ENCODE measurements around the gene CEBPG. TPM values are rescaled to one million over a fixed set of nuclear protein-coding genes. Genes with fewer than 3 reads are reported as not detected.

The CEBPG gene
- total RNA-seq, 1 experiment from 2014 or later, result 91.3 TPM

DNA sequence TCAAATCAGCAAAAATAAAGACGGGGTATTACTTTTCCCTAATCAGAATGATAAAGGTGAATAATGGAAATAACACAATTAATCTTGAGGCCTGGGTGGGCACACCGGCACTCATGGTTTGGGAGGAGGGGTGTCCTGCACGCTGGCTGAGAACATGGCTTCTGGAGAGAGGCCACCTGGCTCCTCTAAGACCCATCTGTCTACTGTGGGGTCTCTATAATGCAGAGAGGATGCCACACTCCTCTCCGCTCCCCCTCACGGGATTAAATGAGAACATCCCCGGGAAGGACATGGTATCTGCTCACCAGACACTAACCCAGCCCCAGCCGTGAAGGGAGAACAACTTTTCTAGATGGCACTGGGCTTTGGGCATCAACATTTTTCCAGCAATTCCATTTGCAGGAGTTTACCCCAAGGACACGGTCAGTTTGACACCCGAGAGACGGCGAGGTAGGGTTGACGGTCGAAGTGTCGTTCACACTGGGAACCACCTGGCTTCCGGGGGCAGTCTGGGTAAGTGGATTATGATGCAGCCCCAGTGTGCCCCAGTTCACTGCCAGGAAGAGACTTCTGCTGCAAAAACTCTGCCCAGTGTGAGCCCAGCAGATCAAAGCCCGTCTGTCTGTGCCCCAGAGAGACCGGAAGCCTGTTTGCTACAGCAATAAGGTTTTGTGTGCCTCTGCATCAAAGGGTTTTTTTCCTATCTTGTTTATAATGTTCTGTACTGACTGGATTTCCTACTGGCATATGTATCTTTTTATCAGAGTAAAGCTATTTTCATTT is 56.6 kb downstream of the CEBPG start:
- Mint-ChIP-seq H3K4me1 (ENCODE audit: insufficient read depth, unreplicated experiment) (peaks cover 5% of the 10 kb centered on the region), H3K36me3 (ENCODE audit: insufficient read depth, unreplicated experiment) (no peaks in the 10 kb centered on the region), H3K4me3 (ENCODE audit: unreplicated experiment) (no peak overlapping the region), H3K27me3 (ENCODE audit: insufficient read depth, unreplicated experiment) (peaks cover 12% of the 10 kb centered on the region), H3K27ac (ENCODE audit: low read depth, unreplicated experiment) (no peak overlapping the region), H3K9me3 (ENCODE audit: unreplicated experiment) (no peaks in the 10 kb centered on the region)
- no peak for DNase-seq (ENCODE audit: unreplicated experiment)
- no TSS peak for BruUV-seq (replicated peaks)
- intact Hi-C loops (cut with micrococcal nuclease), result loop anchor here (1.0 kb wide), 1 partner anchor 341 kb away; no protein-coding TSS in a partner anchor
- TF ChIP-seq, protein P1, sequence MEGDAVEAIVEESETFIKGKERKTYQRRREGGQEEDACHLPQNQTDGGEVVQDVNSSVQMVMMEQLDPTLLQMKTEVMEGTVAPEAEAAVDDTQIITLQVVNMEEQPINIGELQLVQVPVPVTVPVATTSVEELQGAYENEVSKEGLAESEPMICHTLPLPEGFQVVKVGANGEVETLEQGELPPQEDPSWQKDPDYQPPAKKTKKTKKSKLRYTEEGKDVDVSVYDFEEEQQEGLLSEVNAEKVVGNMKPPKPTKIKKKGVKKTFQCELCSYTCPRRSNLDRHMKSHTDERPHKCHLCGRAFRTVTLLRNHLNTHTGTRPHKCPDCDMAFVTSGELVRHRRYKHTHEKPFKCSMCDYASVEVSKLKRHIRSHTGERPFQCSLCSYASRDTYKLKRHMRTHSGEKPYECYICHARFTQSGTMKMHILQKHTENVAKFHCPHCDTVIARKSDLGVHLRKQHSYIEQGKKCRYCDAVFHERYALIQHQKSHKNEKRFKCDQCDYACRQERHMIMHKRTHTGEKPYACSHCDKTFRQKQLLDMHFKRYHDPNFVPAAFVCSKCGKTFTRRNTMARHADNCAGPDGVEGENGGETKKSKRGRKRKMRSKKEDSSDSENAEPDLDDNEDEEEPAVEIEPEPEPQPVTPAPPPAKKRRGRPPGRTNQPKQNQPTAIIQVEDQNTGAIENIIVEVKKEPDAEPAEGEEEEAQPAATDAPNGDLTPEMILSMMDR (IDR thresholded peaks at IDR 0.05; ENCODE audit: unreplicated experiment), result no peak
- POLR2A ChIA-PET, result interaction anchor here (0.6 to 0.8 kb wide), 2 partner anchors 143 to 221 kb away, joined by 3 to 4 read pairs; no protein-coding TSS in a partner anchor
- CTCF ChIA-PET, result interaction anchor here (0.5 to 9.5 kb wide), 53 partner anchors 9 to 1283 kb away, joined by 3 to 227 read pairs (median 4); no protein-coding TSS in a partner anchor

DNA sequence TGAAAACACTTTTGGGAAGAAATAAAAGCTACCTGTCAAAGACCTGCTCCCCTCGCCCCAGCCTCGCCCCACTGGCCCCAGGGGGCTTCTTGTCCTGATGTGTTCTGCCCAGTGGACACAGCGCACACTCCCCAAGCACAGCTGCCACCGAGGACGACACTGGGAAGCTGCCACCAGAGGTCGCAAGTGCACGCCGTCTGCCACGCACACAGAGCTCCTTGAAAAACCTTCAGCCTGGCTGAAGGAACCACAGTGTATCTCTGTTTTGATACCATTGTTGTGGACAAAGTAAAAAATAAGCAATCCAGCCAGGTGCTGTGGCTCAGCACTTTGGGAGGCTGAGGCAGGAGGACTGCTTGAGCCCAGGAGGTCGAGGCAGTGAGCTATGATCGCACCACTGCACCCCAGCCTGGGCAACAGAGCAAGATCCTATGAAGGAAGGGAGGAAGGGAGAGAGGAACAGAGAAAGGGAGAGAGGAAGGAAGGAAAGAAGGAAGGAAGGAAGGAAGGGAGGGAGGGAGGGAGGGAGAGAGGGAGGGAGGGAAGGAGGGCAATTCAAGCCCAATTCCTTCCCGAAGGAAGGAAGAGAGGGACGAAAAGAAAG is 57.3 kb downstream of the CEBPG start:
- CTCF ChIA-PET, result interaction anchor here (0.5 to 9.5 kb wide), 53 partner anchors 10 to 1282 kb away, joined by 3 to 227 read pairs (median 4); no protein-coding TSS in a partner anchor
- H3K27me3 Mint-ChIP-seq (ENCODE audit: insufficient read depth, unreplicated experiment), result peaks cover 12% of the 10 kb centered on the region
- no peak overlapping the region for H3K4me3 Mint-ChIP-seq (ENCODE audit: unreplicated experiment)
- no peaks in the 10 kb centered on the region for H3K36me3 Mint-ChIP-seq (ENCODE audit: insufficient read depth, unreplicated experiment)
- H3K27ac Mint-ChIP-seq (ENCODE audit: low read depth, unreplicated experiment), result no peak overlapping the region
- no peaks in the 10 kb centered on the region for H3K9me3 Mint-ChIP-seq (ENCODE audit: unreplicated experiment)
- intact Hi-C loops (cut with micrococcal nuclease), result loop anchor here (1.0 kb wide), 1 partner anchor 341 kb away; no protein-coding TSS in a partner anchor
- TF ChIP-seq, protein P1 (IDR thresholded peaks at IDR 0.05; ENCODE audit: unreplicated experiment), result peak; percentile 74
- no TSS peak for BruUV-seq (replicated peaks)
- DNase-seq (ENCODE audit: unreplicated experiment), result peak; percentile 72
- peaks cover 5% of the 10 kb centered on the region for H3K4me1 Mint-ChIP-seq (ENCODE audit: insufficient read depth, unreplicated experiment)
- POLR2A ChIA-PET, result interaction anchor here (0.6 to 0.8 kb wide), 2 partner anchors 143 to 221 kb away, joined by 3 to 4 read pairs; no protein-coding TSS in a partner anchor

DNA sequence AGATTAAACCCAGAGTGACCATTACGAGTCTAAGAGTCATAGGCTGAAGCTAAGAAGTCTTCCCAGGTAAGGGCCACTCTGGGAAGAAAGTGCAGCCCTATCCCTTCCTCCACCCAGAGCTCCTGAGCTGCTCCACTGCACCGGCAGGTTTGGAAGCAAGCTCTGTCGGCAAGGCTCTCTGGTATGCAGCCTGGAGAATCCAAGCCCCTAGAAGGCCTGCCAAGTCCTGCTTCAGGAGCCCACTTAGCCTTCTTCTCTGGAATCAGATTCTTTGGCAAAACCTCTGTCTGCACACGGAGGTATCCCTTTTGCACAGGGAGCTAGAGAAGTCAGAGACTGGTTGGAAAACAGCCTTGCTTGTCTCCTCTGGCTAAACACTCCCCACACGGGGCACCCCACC is 58.5 kb downstream of the CEBPG start:
- CTCF ChIA-PET, result interaction anchor here (0.6 to 9.5 kb wide), 21 partner anchors 9 to 714 kb away, joined by 3 to 227 read pairs (median 4); no protein-coding TSS in a partner anchor
- H3K4me3 Mint-ChIP-seq (ENCODE audit: unreplicated experiment), result no peak overlapping the region
- POLR2A ChIA-PET, result interaction anchor here (0.9 kb wide), 1 partner anchor 91 kb away, joined by 3 read pairs; no protein-coding TSS in a partner anchor
- intact Hi-C loops (cut with micrococcal nuclease), result no loop called here
- no peaks in the 10 kb centered on the region for H3K36me3 Mint-ChIP-seq (ENCODE audit: insufficient read depth, unreplicated experiment)
- no peak overlapping the region for H3K27ac Mint-ChIP-seq (ENCODE audit: low read depth, unreplicated experiment)
- TF ChIP-seq, protein P1 (IDR thresholded peaks at IDR 0.05; ENCODE audit: unreplicated experiment), result no peak
- H3K4me1 Mint-ChIP-seq (ENCODE audit: insufficient read depth, unreplicated experiment), result peaks cover 5% of the 10 kb centered on the region
- BruUV-seq (replicated peaks), result no TSS peak
- H3K27me3 Mint-ChIP-seq (ENCODE audit: insufficient read depth, unreplicated experiment), result peaks cover 12% of the 10 kb centered on the region
- no peak for DNase-seq (ENCODE audit: unreplicated experiment)
- no peaks in the 10 kb centered on the region for H3K9me3 Mint-ChIP-seq (ENCODE audit: unreplicated experiment)

Other genes with a start within 250 kb of the CEBPG start
- not detected in 2 replicates for gene WDR88, start 241.6 kb upstream of the CEBPG start, total RNA-seq (2022)
- gene LRP3, start 179.4 kb upstream of the CEBPG start, total RNA-seq (2022), result 7.7 and 9.5 TPM in 2 replicates
- gene SLC7A10, start 147.9 kb upstream of the CEBPG start, total RNA-seq (2022), result not detected in 2 replicates
- gene CEBPA, start 71.2 kb upstream of the CEBPG start, total RNA-seq (2022), result 4.7 and 6.2 TPM in 2 replicates
- gene PEPD, start 148.1 kb downstream of the CEBPG start, total RNA-seq (2022), result 18.3 and 19.7 TPM in 2 replicates
- gene CHST8, start 248.2 kb downstream of the CEBPG start, total RNA-seq (2022), result not detected in 2 replicates

Data from MCF 10A (cell line).